Naive B cell (primary cell): Measurements from ENCODE around the gene LDLRAD4. TPM values are rescaled to one million over a fixed set of nuclear protein-coding genes. Genes with fewer than 3 reads are reported as not detected.
A peak's percentile ranks its signal among the peaks of the same experiment; 100 is the strongest.

Experiments
- ATAC-seq, 2 donors: fragments of 150-1000 bp; cut with Tn5 transposase; 2 replicates each; pipeline ENCODE4 v1.10.0; 2021; ENCODE audit warnings: low read depth in 2 of 2, mild to moderate bottlenecking in 2 of 2, moderate library complexity in 2 of 2
- DNase-seq: peaks from one replicate; pipeline ENCODE4 v3.0.0; 2022
- H3K27ac Mint-ChIP-seq, 6 donors: one replicate each; pipeline ENCODE4 v1.8.0; 2020 to 2022; ENCODE audit warnings: mild to moderate bottlenecking in 6 of 6, mixed read lengths in 6 of 6, moderate library complexity in 5 of 6, inconsistent platforms in 2 of 6
- H3K27me3 Mint-ChIP-seq, 3 donors: one replicate each; pipeline ENCODE4 v1.8.0; 2021 to 2022; ENCODE audit warnings: mixed read lengths in 3 of 3, mild to moderate bottlenecking in 1 of 3
- H3K36me3 Mint-ChIP-seq, 2 donors: one replicate each; pipeline ENCODE4 v1.8.0; 2020 to 2022; ENCODE audit warnings: mixed read lengths in 2 of 2, inconsistent platforms in 1 of 2, mild to moderate bottlenecking in 1 of 2
- H3K4me1 Mint-ChIP-seq, 3 donors: one replicate each; pipeline ENCODE4 v1.8.0; 2020 to 2022; ENCODE audit warnings: mixed read lengths in 3 of 3, inconsistent platforms in 1 of 3, mild to moderate bottlenecking in 1 of 3, moderate library complexity in 1 of 3
- H3K4me3 Mint-ChIP-seq, 8 donors: one replicate each; pipeline ENCODE4 v1.8.0; 2020 to 2022; ENCODE audit warnings: mild to moderate bottlenecking in 8 of 8, mixed read lengths in 8 of 8, moderate library complexity in 8 of 8, inconsistent platforms in 2 of 8
- H3K9me3 Mint-ChIP-seq, 7 donors: one replicate each; pipeline ENCODE4 v1.8.0; 2020 to 2022; ENCODE audit warnings: mixed read lengths in 7 of 7, mild to moderate bottlenecking in 5 of 7, inconsistent platforms in 2 of 7, moderate library complexity in 1 of 7
- polyA plus RNA-seq, 6 donors: library from polyadenylated mRNA; unstranded; fragments of 300-500 nt; fragmentation: Illumina TruSeq; gene quantifications; one replicate each; pipeline ENCODE4 v1.2.3, GENCODE V29; 2021; ENCODE audit warnings: low read depth in 6 of 6

The LDLRAD4 gene
- polyA plus RNA-seq, 6 donors from 2014 or later = 6.4 to 16.1 (median 9.2) TPM

DNA sequence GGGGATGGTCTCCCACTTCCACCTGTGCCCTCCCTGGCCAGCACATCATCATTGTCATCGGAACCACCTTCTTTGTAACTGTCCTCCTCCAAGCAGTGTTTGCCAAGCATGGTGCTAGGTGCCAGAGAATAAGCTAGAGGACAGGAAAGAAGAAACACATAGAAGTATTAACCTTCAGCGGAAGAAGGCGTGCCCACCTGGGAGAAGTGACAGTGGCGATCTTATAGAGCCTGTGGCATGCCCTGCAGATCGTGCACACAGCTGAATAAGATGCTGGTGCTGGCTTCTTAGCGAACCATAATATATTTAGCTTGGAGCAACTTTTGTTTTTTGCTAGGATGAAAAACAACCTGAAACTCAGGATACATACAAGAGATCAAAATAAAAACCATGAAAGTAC is 359.8 kb downstream of the LDLRAD4 start:
- Mint-ChIP-seq H3K4me1 (peaks cover 29 to 42% (median 42%) of the 10 kb centered on the region in 3 donors), H3K36me3 (no peaks in the 10 kb centered on the region), H3K27ac (peak overlapping the region in 3 of 6 donors; percentile 66 to 84 (median 79)), H3K9me3 (no peaks in the 10 kb centered on the region), H3K4me3 (peak overlapping the region in 5 of 8 donors; percentile 54 to 74 (median 65)), H3K27me3 (no peaks in the 10 kb centered on the region)
- DNase-seq = no peak
- no peak for ATAC-seq

DNA sequence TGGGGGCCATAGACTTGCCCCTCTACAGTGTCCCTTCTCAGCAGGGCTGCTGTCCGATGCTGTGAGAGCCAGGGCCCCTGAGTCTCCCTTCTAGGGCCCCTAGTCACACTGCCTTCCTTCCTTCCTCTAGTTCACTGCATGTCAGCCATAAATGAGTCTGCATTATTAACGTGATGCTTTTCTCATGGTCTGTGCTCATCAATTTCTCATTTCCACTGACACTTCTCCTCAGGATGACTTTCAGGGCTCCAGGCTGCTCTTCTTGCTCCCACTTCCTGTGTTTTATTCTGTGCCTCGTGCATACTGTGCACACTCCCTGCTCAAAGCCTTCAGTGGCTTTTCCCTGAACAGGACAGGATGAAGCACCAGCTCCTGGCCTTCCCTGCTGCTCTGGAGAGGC is 361.3 kb downstream of the LDLRAD4 start:
- Mint-ChIP-seq H3K27me3 (no peaks in the 10 kb centered on the region), H3K27ac (peak overlapping the region in 4 of 6 donors; percentile 6 to 85 (median 42)), H3K36me3 (no peaks in the 10 kb centered on the region), H3K4me1 (peaks cover 38 to 57% (median 53%) of the 10 kb centered on the region in 3 donors), H3K4me3 (peak overlapping the region in 3 of 8 donors; percentile 12 to 35 (median 13)), H3K9me3 (no peaks in the 10 kb centered on the region)
- DNase-seq (no peak), ATAC-seq (no peak)

DNA sequence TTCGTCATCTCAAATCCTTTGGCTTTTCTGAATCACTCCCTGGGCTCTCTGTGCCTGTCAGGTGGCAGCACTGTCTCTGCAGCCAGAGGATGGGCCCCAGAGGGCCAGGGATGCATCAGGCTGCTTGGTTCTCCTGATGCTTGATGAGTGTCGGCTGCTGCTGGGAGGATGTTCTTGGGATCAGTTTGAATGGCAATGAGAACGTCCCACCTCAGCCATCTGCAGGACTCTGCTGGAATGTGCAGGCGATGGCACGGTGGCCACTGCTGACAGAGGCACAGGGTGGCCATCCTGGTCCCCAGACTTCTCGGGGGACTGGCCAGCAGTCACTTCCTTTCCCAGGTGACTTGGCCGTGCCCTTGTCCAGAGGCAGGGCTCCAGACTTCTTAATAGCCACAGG is 361.8 kb downstream of the LDLRAD4 start:
- no peak overlapping the region for H3K4me3 Mint-ChIP-seq
- H3K4me1 Mint-ChIP-seq = peaks cover 43 to 62% (median 58%) of the 10 kb centered on the region in 3 donors

DNA sequence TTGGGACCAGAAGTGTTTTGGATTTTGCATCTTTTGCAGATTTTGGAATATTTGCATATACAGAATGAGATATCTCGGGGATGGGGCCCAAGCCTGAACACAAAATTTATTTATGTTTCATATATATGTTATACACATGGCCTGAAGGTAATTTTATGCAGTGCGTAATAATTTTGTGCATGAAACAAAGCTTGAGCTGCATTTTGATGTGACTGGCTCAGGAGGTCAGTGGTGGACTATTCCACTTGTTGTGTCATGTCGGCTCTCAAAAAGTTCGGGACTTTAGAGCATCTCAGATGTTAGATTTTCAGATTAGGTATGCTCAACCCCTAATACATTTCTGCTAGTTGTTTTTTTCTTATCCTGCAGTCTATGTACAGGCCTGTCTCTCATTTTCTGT is 362.4 kb downstream of the LDLRAD4 start:
- Mint-ChIP-seq H3K27ac (peak overlapping the region in 2 of 6 donors; percentile 49 to 67), H3K4me3 (no peak overlapping the region), H3K36me3 (no peaks in the 10 kb centered on the region), H3K27me3 (no peaks in the 10 kb centered on the region), H3K9me3 (no peaks in the 10 kb centered on the region), H3K4me1 (peaks cover 46 to 64% (median 61%) of the 10 kb centered on the region in 3 donors)
- DNase-seq (no peak), ATAC-seq (no peak)

More for the DNA sequence above, 361.8 kb downstream of the LDLRAD4 start:
- H3K36me3 Mint-ChIP-seq = no peaks in the 10 kb centered on the region
- H3K9me3 Mint-ChIP-seq = no peaks in the 10 kb centered on the region
- H3K27ac Mint-ChIP-seq = peak overlapping the region in 3 of 6 donors; percentile 43 to 85 (median 60)
- DNase-seq (no peak), ATAC-seq (no peak)
- H3K27me3 Mint-ChIP-seq = no peaks in the 10 kb centered on the region

DNA sequence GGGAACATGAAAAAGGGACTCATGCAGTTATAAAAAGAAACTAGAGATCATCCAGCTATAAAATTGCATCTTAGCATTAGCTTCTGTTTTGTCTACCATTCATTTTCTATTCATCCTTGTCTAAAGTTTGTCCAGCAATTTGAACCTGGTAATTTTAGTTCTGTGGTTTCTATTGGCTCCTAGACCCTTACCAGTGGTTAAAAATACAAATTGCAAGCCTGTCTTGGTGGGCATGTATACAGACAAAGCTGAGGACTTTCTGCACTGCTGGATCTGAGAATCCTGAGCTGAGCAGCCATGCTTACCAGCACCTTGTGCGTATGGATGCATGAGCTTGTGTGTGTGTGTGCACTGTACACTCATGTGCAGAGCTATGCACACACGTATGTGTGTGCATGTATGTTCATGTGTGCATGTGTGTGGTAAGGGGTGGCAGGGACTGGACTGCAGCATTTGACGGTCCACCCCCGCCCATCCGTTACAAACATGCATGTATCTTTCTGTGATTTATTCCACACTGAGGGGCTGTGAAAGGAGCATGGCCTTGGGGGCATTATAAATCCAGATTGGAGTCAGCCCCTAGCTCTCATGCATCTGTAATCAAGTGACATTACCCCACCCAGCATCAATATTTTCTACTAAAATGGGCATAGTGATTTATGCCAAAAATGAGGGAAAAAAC is 363.1 kb downstream of the LDLRAD4 start:
- Mint-ChIP-seq H3K36me3 (no peaks in the 10 kb centered on the region), H3K27me3 (no peaks in the 10 kb centered on the region), H3K4me3 (no peak overlapping the region), H3K4me1 (peaks cover 47 to 65% (median 61%) of the 10 kb centered on the region in 3 donors), H3K9me3 (no peaks in the 10 kb centered on the region), H3K27ac (peak overlapping the region in 2 of 6 donors; percentile 67 to 79)
- DNase-seq = no peak
- ATAC-seq = no peak

DNA sequence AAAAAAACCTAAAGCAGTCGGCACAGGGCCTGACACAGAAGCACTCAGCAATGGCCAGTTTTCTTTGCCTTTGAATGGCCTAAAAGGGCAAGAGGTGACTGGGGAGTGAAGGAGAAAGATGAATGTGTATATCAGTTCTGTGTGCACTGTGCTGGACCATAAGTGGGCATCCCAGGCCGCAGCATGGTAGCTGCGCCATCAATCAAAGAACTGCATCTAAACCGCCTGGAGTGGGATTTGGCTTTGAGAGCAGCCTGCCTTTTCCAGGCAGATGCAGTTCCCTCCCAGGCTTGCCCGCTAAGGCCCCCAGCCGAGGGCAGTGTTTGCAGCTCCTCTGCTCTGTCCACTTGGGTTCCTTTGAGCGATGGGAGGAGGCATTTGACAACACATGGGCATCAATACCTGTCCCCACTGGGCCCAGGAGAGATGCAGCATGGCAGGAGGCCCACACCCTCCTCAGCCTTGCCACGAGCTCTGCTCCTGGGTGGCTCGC is 363.7 kb downstream of the LDLRAD4 start:
- Mint-ChIP-seq H3K4me3 (no peak overlapping the region), H3K4me1 (peaks cover 43 to 62% (median 61%) of the 10 kb centered on the region in 3 donors), H3K36me3 (no peaks in the 10 kb centered on the region), H3K27me3 (no peaks in the 10 kb centered on the region), H3K9me3 (no peaks in the 10 kb centered on the region), H3K27ac (peak overlapping the region in 1 of 6 donors; percentile 47)
- DNase-seq (no peak), ATAC-seq (no peak)

DNA sequence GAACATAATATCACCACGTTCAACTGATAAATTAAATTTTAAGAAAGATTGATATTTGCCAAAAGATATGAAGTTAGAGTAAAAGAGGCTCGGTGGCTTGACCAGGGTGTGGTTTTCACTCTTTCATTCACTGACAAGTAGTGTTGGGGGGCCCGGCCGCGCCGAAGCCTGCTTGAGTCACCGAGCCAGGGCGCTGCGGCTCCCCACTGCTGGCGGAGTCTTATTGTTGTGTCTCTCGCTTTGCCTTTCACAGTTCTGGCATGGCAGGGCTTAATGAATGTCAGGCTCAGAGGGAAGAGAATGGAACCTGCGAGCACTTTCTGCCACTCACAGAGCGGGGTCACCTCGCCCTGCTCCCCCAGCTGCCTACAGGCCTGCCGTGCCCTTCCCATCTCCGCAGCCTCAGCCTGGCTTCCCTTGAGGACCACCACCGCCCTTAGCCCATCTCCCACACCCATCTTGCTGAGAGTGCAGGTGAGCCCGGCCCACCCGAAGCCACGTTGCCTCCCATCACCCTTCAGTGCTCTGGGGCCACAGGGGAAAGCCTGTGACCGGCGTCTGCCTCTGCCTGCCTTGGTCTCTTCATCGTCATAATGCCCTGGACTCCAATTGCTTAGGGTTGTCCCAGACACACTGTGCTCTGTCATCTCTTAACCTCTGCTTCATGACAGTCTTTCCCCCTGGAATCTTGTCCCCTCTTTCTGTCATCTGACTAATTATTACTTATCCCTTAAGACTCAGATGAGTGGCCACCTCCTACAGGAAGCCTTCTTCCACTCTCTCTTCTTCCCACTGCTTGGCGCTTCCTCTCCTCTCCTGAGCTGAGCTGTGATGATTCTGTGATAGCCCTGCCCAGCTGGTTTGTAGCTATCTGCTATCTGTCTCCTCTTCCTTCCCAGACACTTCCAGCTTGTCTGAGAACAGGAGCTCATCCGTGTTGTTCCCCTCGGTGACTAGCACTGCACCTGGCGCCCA is 365.3 kb downstream of the LDLRAD4 start:
- Mint-ChIP-seq H3K4me3 (no peak overlapping the region), H3K36me3 (no peaks in the 10 kb centered on the region)

DNA sequence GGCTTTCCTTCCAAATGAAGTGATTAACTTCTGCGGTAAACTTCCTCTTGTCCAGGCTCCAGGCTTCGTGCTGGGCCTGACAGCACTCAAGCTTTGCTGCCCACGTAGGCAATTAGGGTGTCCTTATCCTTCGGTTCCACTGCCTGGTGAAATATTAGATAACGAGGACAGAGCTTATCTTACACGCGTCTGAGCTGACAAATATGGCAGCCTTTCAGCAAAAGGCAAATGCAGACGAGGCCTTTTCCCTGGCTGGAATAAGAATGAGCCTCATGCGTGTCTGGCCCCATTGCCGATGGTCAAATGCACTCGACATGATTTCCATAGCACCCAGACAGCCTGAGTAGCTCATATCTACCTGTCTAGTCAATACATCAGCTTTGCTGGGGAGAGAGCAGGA is 366.3 kb downstream of the LDLRAD4 start:
- H3K36me3 Mint-ChIP-seq = no peaks in the 10 kb centered on the region
- peaks cover 39 to 60% (median 59%) of the 10 kb centered on the region in 3 donors for H3K4me1 Mint-ChIP-seq
- no peaks in the 10 kb centered on the region for H3K9me3 Mint-ChIP-seq
- ATAC-seq (no peak), DNase-seq (no peak)
- peak overlapping the region; percentile 72 to 99 (median 94) for H3K27ac Mint-ChIP-seq
- peak overlapping the region in 2 of 8 donors; percentile 5 to 54 for H3K4me3 Mint-ChIP-seq
- H3K27me3 Mint-ChIP-seq = no peaks in the 10 kb centered on the region

More for the DNA sequence above, 365.3 kb downstream of the LDLRAD4 start:
- no peaks in the 10 kb centered on the region for H3K9me3 Mint-ChIP-seq
- H3K27ac Mint-ChIP-seq = peak overlapping the region; percentile 27 to 93 (median 78)
- no peak for ATAC-seq
- no peaks in the 10 kb centered on the region for H3K27me3 Mint-ChIP-seq
- peaks cover 37 to 58% (median 58%) of the 10 kb centered on the region in 3 donors for H3K4me1 Mint-ChIP-seq
- DNase-seq = no peak

DNA sequence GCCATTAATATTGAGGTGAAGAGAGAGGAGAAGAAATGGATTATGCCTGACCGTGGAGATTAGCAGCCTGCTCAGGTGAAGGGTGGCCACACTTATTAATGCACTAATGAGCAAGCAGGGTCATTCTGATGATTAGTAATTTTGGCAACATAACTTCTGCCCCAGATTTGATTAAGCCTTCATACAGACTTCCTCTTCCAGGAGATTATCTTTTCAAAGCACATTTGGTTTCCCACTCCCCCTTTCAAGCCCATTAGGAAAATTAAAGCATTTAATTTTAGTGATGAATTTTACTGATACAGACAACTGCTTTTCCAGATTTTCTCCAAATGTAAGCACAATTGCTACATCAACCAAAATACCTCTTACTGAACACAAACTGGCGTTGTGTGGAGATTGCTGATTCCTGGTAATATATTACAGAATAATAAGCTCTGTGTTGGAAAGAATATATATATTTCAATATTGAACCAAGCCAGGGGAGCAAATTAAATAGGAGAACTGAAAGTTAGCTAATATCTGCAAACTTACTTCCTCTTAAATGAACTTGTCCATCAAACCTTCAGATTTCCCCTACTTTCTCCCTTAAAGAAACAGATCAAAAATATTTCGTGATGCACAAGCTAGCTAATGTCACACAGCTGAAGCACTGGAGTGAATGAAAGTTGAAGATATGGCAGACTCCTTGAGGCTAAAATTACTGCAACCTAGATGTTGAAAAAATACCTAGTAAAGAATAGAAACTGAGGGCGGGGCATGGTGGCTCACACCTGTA is 367.0 kb downstream of the LDLRAD4 start:
- Mint-ChIP-seq H3K36me3 (no peaks in the 10 kb centered on the region), H3K9me3 (peaks cover 0 to 3% (median 0%) of the 10 kb centered on the region in 7 donors), H3K4me1 (peaks cover 38 to 59% (median 56%) of the 10 kb centered on the region in 3 donors), H3K27me3 (no peaks in the 10 kb centered on the region), H3K27ac (peak overlapping the region; percentile 72 to 99 (median 94)), H3K4me3 (peak overlapping the region; percentile 5 to 84 (median 60))
- DNase-seq = peak; percentile 69
- peak; percentile 90 to 93 for ATAC-seq

DNA sequence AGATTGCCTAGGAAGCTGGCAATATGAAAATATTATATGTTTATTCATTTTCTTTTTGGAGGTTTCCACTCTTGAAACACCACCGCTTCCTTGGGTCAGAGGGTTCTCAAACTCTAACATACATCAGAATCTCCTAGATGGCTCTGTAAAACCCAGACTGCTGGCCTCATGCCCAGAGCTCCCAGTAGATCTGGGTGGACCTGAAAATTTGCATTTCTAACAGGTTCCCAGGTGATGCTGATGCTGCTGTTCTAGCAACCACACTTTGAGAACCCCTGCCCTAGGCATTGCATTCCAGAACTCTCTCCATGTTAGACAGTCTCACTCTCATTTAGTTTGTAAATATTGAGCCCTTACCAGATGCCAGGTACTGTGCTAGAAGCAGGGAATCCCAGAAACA is 368.4 kb downstream of the LDLRAD4 start:
- no peak for DNase-seq
- H3K27me3 Mint-ChIP-seq = no peaks in the 10 kb centered on the region

DNA sequence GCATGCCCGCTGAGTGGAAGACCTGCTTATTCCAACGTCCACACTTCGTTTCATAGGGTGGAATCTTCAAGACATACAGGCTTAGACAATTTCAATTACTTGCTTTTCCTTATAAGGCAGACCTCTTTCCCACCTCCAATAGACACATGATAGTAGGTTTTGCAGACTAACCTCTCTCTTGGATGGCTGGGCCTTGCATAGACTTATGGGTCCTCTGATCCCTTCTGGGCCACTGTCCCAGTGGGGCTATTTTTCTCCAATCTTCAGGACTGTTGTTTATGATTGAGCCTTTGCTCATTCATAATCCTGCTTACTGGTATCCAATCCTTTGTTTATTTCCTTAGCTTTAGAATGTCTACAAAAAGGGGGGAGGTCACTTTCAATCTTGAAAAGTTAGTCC is 368.9 kb downstream of the LDLRAD4 start:
- H3K9me3 Mint-ChIP-seq = peaks cover 0 to 3% (median 0%) of the 10 kb centered on the region in 7 donors
- H3K4me3 Mint-ChIP-seq = peak overlapping the region in 1 of 8 donors; percentile 20
- H3K27me3 Mint-ChIP-seq = no peaks in the 10 kb centered on the region
- peaks cover 42 to 68% (median 60%) of the 10 kb centered on the region in 3 donors for H3K4me1 Mint-ChIP-seq
- H3K36me3 Mint-ChIP-seq = no peaks in the 10 kb centered on the region
- ATAC-seq = no peak
- DNase-seq = no peak
- peak overlapping the region in 5 of 6 donors; percentile 22 to 92 (median 72) for H3K27ac Mint-ChIP-seq

More for the DNA sequence above, 368.4 kb downstream of the LDLRAD4 start:
- ATAC-seq = no peak
- Mint-ChIP-seq H3K4me3 (peak overlapping the region in 3 of 8 donors; percentile 20 to 65 (median 51)), H3K36me3 (no peaks in the 10 kb centered on the region), H3K4me1 (peaks cover 42 to 68% (median 60%) of the 10 kb centered on the region in 3 donors), H3K9me3 (peaks cover 0 to 3% (median 0%) of the 10 kb centered on the region in 7 donors), H3K27ac (peak overlapping the region; percentile 13 to 92 (median 66))

DNA sequence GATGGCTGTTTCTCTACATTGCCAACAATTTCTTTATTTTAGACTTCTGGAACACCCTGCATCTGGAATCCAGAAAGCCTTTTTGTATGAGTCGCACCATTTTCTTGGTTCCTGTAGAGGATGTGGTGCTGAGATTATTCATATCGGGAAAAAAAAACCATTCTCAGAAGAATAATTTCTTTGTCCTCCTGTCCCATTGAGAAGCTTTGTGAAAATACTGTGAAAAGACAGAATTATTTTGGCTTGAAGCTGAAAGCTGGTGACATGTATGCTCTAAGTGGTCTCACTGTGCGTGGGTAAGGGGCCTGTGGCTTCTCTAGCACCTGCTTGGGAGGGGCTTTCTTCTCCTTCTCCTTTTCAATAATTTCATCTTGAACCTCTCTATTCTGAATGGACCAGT is 369.4 kb downstream of the LDLRAD4 start:
- peaks cover 42 to 68% (median 60%) of the 10 kb centered on the region in 3 donors for H3K4me1 Mint-ChIP-seq

More for the DNA sequence above, 369.4 kb downstream of the LDLRAD4 start:
- Mint-ChIP-seq H3K9me3 (peaks cover 0 to 3% (median 0%) of the 10 kb centered on the region in 7 donors), H3K36me3 (no peaks in the 10 kb centered on the region), H3K27me3 (no peaks in the 10 kb centered on the region), H3K27ac (peak overlapping the region in 4 of 6 donors; percentile 18 to 83 (median 52)), H3K4me3 (no peak overlapping the region)
- DNase-seq = no peak
- no peak for ATAC-seq
